ENCODE measurements around the gene USP10.

The USP10 gene

GRCh38 chr16:84780063-84780462, 80.3 kb downstream of the USP10 start:
- no peak for TF ChIP-seq CTCF (IDR thresholded peaks at IDR 0.05; ENCODE audit: extremely low read depth, missing control alignments)
- no peak for DNase-seq (ENCODE audit: low spot score)

- no peak for DNase-seq (ENCODE audit: low spot score)
- TF ChIP-seq CTCF (IDR thresholded peaks at IDR 0.05; ENCODE audit: extremely low read depth, missing control alignments): no peak
These were observed 81.0 kb downstream of the USP10 start for GRCh38 chr16:84780544-84781376.

GRCh38 chr16:84782846-84783245, 83.0 kb downstream of the USP10 start:
- TF ChIP-seq CTCF (IDR thresholded peaks at IDR 0.05; ENCODE audit: extremely low read depth, missing control alignments): no peak
- no peak for DNase-seq (ENCODE audit: low spot score)

- no peak for DNase-seq (ENCODE audit: low spot score)
- no peak for TF ChIP-seq CTCF (IDR thresholded peaks at IDR 0.05; ENCODE audit: extremely low read depth, missing control alignments)
These were observed 86.2 kb downstream of the USP10 start for GRCh38 chr16:84785843-84786581.

- no peak for TF ChIP-seq CTCF (IDR thresholded peaks at IDR 0.05; ENCODE audit: extremely low read depth, missing control alignments)
- DNase-seq (ENCODE audit: low spot score): no peak
These were observed 86.9 kb downstream of the USP10 start for GRCh38 chr16:84786605-84787262.

- TF ChIP-seq CTCF (IDR thresholded peaks at IDR 0.05; ENCODE audit: extremely low read depth, missing control alignments): no peak
These were observed 87.4 kb downstream of the USP10 start for GRCh38 chr16:84787263-84787622.

GRCh38 chr16:84788920-84789391, 89.2 kb downstream of the USP10 start:
- DNase-seq (ENCODE audit: low spot score): no peak
- no peak for TF ChIP-seq CTCF (IDR thresholded peaks at IDR 0.05; ENCODE audit: extremely low read depth, missing control alignments)

More at GRCh38 chr16:84787263-84787622, 87.4 kb downstream of the USP10 start:
- DNase-seq (ENCODE audit: low spot score): no peak

Data from GM20000 (cell line).